Thyroid gland (tissue), 4 donors: ENCODE measurements around the gene TMEM219. TPM values are rescaled to one million over a fixed set of nuclear protein-coding genes. Genes with fewer than 3 reads are reported as not detected.

Experiments used
- DNase-seq, 2 donors: peaks; one replicate each; pipeline ENCODE4 v3.0.0-alpha.2; 2019
- H3K27ac ChIP-seq, 3 donors: fragments of 200-600 bp; sonication (generic); 1 replicate in 2 of 3; 2 replicates in 1 of 3; pipeline ENCODE4 v1.5.1; 2016 to 2019; ENCODE audit warnings: mild to moderate bottlenecking in 1 of 3, moderate library complexity in 1 of 3
- H3K27me3 ChIP-seq: fragments of 200-600 bp; sonication (generic); one replicate; pipeline ENCODE4 v1.5.1; 2019
- H3K36me3 ChIP-seq, 2 donors: fragments of 200-600 bp; sonication (generic); one replicate each; pipeline ENCODE4 v1.5.1; 2016 to 2019
- H3K4me1 ChIP-seq, 2 donors: fragments of 200-600 bp; sonication (generic); one replicate each; pipeline ENCODE4 v1.5.1; 2017 to 2019
- H3K4me3 ChIP-seq, 3 donors: fragments of 200-600 bp; sonication (generic); replicated peaks in 1 of 3; 1 replicate in 2 of 3; 2 replicates in 1 of 3; pipeline ENCODE4 v1.5.1; 2016; ENCODE audit warnings: mild to moderate bottlenecking in 1 of 3
- H3K9me3 ChIP-seq: fragments of 200-600 bp; sonication (generic); one replicate; pipeline ENCODE4 v1.5.1; 2017
- POLR2A ChIP-seq, 2 donors: fragments of 450-650 bp; IDR thresholded peaks; one replicate each; pipeline ENCODE4 v1.6.1; 2017; ENCODE audit warnings: antibody characterized with exemption in 2 of 2, mild to moderate bottlenecking in 2 of 2, moderate library complexity in 1 of 2
- WGBS, 2 donors: methylation state at CpG; one replicate each; pipeline ENCODE4 v1.1.5; 2017; 5-methylcytosine and 5-hydroxymethylcytosine counted together
- intact Hi-C: fragments of 100-400 bp; cut with DNase I; formaldehyde crosslinking; loops from one replicate; pipeline ENCODE4 v1.15.1; 2023
- total RNA-seq, 4 donors: library from RNA; depleted of rRNA; stranded (reverse); fragments of >200 nt; gene quantifications; one replicate each; pipeline ENCODE4 v1.2.3, GENCODE V29; 2016
- TF ChIP-seq, protein P1 (sequence below), 6 experiments: fragments of 200-600 bp in 3 of 6; fragments of 450-650 bp in 3 of 6; sonication (generic) in 3 of 6; IDR thresholded peaks; one replicate each; pipeline ENCODE4 v1.5.1; 2016 to 2019; ENCODE audit warnings: antibody characterized with exemption in 6 of 6, mild to moderate bottlenecking in 2 of 6, inconsistent platforms in 1 of 6, moderate library complexity in 1 of 6

TMEM219 gene
- total RNA-seq, 4 donors from 2014 or later = 93.2 to 140 (median 135) TPM

DNA sequence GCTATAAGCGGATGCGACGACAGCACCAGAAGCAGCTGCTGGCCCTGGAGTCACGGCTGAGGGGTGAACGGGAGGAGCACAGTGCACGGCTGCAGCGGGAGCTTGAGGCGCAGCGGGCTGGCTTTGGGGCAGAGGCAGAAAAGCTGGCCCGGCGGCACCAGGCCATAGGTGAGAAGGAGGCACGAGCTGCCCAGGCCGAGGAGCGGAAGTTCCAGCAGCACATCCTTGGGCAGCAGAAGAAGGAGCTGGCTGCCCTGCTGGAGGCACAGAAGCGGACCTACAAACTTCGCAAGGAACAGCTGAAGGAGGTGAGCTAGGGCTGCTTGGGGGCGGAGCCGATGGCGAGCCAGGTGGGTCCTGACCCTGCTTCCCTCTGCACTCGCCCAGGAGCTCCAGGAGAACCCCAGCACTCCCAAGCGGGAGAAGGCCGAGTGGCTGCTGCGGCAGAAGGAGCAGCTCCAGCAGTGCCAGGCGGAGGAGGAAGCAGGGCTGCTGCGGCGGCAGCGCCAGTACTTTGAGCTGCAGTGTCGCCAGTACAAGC, 23.5 kb downstream of the TMEM219 start:
- Histone ChIP-seq H3K4me3 (no peak overlapping the region), H3K9me3 (no peaks in the 10 kb centered on the region), H3K4me1 (no peaks in the 10 kb centered on the region), H3K27me3 (no peaks in the 10 kb centered on the region), H3K27ac (no peak overlapping the region), H3K36me3 (peaks cover 85 to 86% of the 10 kb centered on the region in 2 donors)
- no peak for DNase-seq
- WGBS, 2 donors = 95% methylated on average over 28 of the region's 28 CpGs
- TF ChIP-seq, protein P1, sequence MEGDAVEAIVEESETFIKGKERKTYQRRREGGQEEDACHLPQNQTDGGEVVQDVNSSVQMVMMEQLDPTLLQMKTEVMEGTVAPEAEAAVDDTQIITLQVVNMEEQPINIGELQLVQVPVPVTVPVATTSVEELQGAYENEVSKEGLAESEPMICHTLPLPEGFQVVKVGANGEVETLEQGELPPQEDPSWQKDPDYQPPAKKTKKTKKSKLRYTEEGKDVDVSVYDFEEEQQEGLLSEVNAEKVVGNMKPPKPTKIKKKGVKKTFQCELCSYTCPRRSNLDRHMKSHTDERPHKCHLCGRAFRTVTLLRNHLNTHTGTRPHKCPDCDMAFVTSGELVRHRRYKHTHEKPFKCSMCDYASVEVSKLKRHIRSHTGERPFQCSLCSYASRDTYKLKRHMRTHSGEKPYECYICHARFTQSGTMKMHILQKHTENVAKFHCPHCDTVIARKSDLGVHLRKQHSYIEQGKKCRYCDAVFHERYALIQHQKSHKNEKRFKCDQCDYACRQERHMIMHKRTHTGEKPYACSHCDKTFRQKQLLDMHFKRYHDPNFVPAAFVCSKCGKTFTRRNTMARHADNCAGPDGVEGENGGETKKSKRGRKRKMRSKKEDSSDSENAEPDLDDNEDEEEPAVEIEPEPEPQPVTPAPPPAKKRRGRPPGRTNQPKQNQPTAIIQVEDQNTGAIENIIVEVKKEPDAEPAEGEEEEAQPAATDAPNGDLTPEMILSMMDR (IDR thresholded peaks at IDR 0.05) = no peak
- no peak for TF ChIP-seq POLR2A (IDR thresholded peaks at IDR 0.05)
- intact Hi-C loops = no loop called here

DNA sequence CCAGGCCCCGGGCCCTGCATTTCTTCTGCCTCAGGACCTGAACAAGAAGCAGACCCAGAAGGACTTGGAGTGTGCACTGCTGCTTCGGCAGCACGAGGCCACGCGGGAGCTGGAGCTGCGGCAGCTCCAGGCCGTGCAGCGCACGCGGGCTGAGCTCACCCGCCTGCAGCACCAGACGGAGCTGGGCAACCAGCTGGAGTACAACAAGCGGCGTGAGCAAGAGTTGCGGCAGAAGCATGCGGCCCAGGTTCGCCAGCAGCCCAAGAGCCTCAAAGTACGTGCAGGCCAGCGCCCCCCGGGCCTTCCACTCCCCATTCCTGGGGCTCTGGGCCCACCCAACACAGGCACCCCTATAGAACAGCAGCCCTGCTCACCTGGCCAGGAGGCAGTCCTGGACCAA, 24.4 kb downstream of the TMEM219 start:
- DNase-seq = no peak
- peaks cover 85% of the 10 kb centered on the region in 2 donors for H3K36me3 ChIP-seq
- WGBS, 2 donors = 93 to 97% methylated on average over 18 to 20 of the region's 20 CpGs
- H3K27me3 ChIP-seq = no peaks in the 10 kb centered on the region
- H3K4me3 ChIP-seq = no peak overlapping the region
- TF ChIP-seq, protein P1 (IDR thresholded peaks at IDR 0.05) = no peak
- no peak for TF ChIP-seq POLR2A (IDR thresholded peaks at IDR 0.05)
- intact Hi-C loops = no loop called here
- H3K4me1 ChIP-seq = no peaks in the 10 kb centered on the region
- no peak overlapping the region for H3K27ac ChIP-seq
- H3K9me3 ChIP-seq = no peaks in the 10 kb centered on the region

DNA sequence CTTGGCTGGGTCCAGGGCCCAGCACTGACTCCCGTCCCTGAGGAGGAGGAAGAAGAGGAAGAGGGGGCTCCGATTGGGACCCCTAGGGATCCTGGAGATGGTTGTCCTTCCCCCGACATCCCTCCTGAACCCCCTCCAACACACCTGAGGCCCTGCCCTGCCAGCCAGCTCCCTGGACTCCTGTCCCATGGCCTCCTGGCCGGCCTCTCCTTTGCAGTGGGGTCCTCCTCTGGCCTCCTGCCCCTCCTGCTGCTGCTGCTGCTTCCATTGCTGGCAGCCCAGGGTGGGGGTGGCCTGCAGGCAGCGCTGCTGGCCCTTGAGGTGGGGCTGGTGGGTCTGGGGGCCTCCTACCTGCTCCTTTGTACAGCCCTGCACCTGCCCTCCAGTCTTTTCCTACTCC, 25.1 kb downstream of the TMEM219 start:
- intact Hi-C loops = no loop called here
- no peak for DNase-seq

DNA sequence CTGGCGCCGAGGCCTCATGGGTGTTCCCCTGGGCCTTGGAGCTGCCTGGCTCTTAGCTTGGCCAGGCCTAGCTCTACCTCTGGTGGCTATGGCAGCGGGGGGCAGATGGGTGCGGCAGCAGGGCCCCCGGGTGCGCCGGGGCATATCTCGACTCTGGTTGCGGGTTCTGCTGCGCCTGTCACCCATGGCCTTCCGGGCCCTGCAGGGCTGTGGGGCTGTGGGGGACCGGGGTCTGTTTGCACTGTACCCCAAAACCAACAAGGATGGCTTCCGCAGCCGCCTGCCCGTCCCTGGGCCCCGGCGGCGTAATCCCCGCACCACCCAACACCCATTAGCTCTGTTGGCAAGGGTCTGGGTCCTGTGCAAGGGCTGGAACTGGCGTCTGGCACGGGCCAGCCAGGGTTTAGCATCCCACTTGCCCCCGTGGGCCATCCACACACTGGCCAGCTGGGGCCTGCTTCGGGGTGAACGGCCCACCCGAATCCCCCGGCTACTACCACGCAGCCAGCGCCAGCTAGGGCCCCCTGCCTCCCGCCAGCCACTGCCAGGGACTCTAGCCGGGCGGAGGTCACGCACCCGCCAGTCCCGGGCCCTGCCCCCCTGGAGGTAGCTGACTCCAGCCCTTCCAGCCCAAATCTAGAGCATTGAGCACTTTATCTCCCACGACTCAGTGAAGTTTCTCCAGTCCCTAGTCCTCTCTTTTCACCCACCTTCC, 25.6 kb downstream of the TMEM219 start:
- Histone ChIP-seq H3K36me3 (peaks cover 73 to 77% of the 10 kb centered on the region in 2 donors), H3K9me3 (no peaks in the 10 kb centered on the region), H3K27ac (no peak overlapping the region), H3K4me1 (no peaks in the 10 kb centered on the region), H3K27me3 (no peaks in the 10 kb centered on the region), H3K4me3 (no peak overlapping the region)
- TF ChIP-seq POLR2A (IDR thresholded peaks at IDR 0.05) = no peak
- TF ChIP-seq, protein P1 (IDR thresholded peaks at IDR 0.05) = no peak
- DNase-seq = no peak
- 90 to 95% methylated on average over 12 to 16 of the region's 35 CpGs for WGBS, 2 donors
- intact Hi-C loops = no loop called here

More for the DNA sequence above, 25.1 kb downstream of the TMEM219 start:
- Histone ChIP-seq H3K27ac (no peak overlapping the region), H3K9me3 (no peaks in the 10 kb centered on the region), H3K36me3 (peaks cover 78 to 83% of the 10 kb centered on the region in 2 donors), H3K4me1 (no peaks in the 10 kb centered on the region), H3K4me3 (no peak overlapping the region), H3K27me3 (no peaks in the 10 kb centered on the region)
- WGBS, 2 donors = 94 to 97% methylated on average over 3 of the region's 5 CpGs
- no peak for TF ChIP-seq POLR2A (IDR thresholded peaks at IDR 0.05)
- TF ChIP-seq, protein P1 (IDR thresholded peaks at IDR 0.05) = no peak

DNA sequence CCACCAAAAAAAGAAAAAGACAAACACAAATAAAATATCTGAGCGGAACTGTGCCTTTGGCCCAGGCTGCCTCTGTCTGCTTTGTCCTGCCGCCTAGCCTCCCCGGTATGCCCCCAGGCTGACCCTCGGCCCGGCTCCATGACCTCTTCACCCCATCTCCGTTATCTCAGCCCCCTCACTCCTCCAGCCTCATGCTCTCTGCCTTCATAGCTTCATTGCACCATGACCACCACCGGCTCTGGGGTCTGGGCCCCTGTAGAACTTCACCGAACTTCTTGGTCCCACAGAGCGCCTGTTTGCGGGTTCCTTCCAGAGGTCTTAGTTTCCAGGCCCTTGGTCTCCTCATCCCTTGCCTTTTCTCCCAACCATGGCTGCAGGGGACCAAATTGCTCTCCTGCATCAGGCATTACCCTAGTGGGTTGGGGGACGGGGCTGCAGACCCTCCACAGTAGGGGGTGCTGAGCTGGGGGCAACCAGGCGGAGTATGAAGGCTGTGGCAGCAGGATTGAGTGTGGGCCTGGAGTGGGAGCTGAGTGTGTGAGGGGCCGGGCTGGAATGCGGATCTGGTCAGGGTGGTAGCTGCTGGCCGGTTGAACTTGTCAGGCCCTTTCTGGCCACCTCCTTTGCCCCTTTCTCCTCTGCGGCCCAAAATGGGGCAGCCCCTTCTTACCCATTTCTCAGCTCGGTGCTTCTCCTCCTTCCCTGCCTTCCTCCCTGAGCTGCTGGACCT, 26.6 kb downstream of the TMEM219 start:
- H3K4me1 ChIP-seq = no peaks in the 10 kb centered on the region
- 91 to 93% methylated on average over 17 of the region's 17 CpGs for WGBS, 2 donors
- H3K4me3 ChIP-seq = no peak overlapping the region
- TF ChIP-seq, protein P1 (IDR thresholded peaks at IDR 0.05) = no peak
- peaks cover 64 to 68% of the 10 kb centered on the region in 2 donors for H3K36me3 ChIP-seq
- intact Hi-C loops = no loop called here
- H3K9me3 ChIP-seq = no peaks in the 10 kb centered on the region
- no peak overlapping the region for H3K27ac ChIP-seq
- no peak for DNase-seq
- no peaks in the 10 kb centered on the region for H3K27me3 ChIP-seq
